Measurements from ENCODE around the gene PPM1B.
"Not testable (repeated sequence)": the region's sequence is repeated elsewhere in the genome, so short reads cannot be mapped to it uniquely, and the experiment has no call there.

The PPM1B gene
- total RNA-seq: 23.8 to 28.4 reads per million in 2 experiments

DNA sequence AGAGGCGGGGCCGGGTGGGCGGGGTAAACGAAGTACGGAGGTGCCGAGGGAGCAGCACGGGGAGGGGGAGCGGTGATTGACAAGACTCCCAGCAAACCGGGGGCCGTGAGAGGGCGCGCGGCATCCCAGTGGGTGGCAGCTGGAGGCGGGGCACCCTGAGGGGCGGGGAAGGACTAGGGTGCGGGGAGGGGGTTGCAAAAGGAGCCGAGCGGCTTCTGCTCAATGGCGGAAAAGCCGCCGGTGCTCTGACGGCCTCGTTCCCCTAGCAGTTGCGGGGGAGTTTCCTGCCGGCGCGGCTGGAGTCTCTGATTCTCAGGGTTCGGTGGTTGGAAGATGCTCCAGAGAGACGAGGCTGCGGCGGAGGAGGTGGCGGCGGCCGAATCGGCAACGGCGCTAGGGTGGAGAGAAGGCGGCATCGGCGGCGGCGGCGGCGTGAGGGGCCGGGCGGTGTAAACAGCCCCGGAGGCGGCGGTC, at the start of gene PPM1B:
Gene PPM1B (plus strand): TSS at position 195 of the 474 bp plus-strand sequence. CDS start 32,325 bp downstream, outside the sequence.
- peak; percentile 100 for DNase-seq (ENCODE audit: low read depth)

DNA sequence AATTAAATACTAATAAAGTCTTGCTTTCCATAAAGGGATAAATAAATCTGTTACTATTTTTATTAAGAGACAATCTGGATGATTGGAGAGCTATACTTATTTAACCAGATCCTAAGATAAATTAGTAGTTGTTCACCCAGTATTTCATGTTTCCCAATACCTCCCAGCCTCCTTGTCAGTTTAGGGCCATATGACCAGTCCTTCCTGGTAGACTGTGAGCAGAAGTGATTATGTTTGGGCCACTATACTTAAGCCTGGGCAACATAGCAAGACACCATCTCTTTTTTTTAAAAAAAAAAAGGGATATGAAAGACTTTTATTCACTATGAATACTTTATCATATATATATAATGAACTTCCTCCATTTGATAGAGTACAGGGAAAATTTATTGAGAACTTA, 48.8 kb upstream of the PPM1B start:
- DNase-seq (ENCODE audit: low read depth): no peak

- DNase-seq (ENCODE audit: low read depth): no peak
These were observed 48.2 kb upstream of the PPM1B start for GRCh38 chr2:44120428-44120827.

DNA sequence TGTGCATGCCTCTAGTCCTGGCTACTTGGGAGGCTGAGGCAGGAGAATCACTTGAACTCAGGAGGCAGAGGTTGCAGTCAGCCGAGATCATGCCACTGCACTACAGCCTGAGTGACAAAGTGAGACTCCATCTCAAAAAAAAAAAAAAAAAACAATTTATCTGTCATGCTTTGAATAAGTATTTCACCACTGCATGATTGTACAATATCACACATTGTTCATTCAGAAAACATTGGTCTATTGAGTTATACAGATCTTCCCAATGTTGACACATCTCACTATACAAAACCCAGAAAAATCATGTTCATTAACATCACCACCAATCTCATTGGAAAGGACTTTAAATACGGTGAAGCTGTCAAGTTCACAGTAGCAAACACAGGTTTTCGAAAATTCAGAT, 46.8 kb upstream of the PPM1B start:
- no peak for DNase-seq (ENCODE audit: low read depth)

DNA sequence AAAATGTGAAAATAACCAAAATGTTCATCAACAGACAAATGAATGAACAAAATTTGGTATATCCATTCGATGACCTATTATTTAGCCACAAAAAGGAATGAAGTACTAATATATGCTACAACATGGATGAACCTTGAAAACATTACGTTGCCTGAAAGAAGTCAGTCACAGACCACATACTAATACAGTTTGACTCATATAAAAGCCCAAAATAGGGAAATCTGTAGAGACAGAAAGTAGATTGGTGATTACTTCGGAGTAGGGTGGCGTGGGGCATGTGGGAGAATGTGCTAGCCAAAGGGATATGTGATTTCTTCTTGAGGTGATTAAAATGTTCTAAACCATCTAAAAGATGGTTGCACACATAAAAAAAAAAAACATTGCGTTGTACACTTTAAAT, 44.2 kb upstream of the PPM1B start:
- DNase-seq (ENCODE audit: low read depth): no peak

GRCh38 chr2:44126106-44126797, 42.4 kb upstream of the PPM1B start:
- no peak for DNase-seq (ENCODE audit: low read depth)

DNA sequence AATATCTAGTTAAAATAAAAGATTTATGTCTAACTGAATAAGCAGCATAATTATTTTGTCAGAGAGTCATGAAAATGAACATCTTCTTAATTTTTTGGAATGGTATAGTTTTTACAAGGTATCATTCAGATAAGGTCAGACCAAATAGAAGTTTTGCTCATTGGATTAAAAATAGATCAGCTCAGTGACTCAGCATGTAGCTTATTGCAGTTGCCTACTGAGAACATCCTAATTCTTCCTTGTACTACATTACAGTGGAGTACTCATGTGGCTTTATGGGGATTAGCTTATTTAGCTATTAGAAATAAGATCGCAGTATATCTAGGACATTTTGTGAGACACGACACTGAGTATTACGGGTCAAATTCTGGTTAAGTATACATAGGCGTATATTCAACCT, 38.2 kb upstream of the PPM1B start:
- no peak for DNase-seq (ENCODE audit: low read depth)

GRCh38 chr2:44131177-44131576, 37.5 kb upstream of the PPM1B start:
- no peak for DNase-seq (ENCODE audit: low read depth)

DNA sequence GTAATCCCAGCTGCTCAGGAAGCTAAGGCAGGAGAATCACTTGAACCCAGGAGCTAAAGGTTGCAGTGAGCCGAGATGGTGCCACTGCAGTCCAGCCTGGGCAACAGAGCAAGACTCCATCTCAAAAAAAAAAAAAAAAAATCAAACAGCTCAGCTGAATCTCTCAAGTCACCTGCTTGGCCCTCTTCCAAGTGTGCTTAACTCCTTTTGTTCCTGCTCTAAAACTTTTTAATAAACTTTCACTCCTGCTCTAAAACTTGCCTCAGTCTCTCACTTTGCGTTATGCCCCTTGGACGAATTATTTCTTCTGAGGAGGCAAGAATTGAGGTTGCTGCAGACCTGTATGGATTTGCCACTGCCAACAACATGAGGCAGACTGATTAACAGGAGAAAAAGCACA, 35.1 kb upstream of the PPM1B start:
- not testable (repeated sequence) for DNase-seq (ENCODE audit: low read depth)

- DNase-seq (ENCODE audit: low read depth): no peak
These were observed 33.8 kb upstream of the PPM1B start for GRCh38 chr2:44134848-44135247.

DNA sequence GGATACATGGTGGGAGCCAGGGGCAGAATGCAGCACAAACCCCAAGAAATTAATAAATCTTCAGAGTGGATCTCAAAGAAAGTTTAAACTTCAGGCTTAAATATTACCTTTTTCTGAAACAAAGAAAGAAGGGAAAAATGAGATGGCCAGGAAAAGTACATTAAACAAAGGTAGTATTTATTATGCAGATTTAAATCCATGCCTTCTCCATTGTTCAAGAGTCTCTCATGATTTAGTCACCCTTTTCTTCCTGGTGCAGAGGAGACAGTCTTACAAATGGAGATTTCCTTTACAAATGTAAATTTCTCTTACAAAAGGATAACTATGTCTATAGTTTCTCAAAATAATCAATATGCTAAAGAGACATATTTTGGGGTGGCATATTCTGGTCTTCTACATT, 33.4 kb upstream of the PPM1B start:
- DNase-seq (ENCODE audit: low read depth): no peak

DNA sequence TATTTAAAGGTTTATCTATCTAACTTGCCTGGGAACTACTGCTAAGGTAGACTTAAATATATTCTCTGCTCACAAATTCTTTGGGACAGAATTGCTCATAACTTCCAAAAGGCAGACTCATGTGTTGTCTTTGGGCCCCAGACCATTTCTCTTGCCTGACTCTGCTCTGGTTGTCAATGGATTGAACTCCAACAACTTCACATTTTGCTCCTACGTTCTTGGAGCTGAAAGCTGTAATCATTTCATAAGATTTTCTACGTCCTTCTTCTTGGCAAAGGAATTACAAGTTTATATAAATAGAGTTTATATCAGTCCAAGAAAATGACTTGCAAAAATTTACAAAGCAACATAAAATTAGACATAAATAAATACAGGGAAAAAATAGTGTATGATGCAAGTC, 32.9 kb upstream of the PPM1B start:
- DNase-seq (ENCODE audit: low read depth): no peak

GRCh38 chr2:44136252-44136651, 32.4 kb upstream of the PPM1B start:
- DNase-seq (ENCODE audit: low read depth): no peak

- DNase-seq (ENCODE audit: low read depth): no peak
These were observed 31.6 kb upstream of the PPM1B start for GRCh38 chr2:44137048-44137447.

- no peak for DNase-seq (ENCODE audit: low read depth)
These were observed 30.7 kb upstream of the PPM1B start for GRCh38 chr2:44137872-44138551.

DNA sequence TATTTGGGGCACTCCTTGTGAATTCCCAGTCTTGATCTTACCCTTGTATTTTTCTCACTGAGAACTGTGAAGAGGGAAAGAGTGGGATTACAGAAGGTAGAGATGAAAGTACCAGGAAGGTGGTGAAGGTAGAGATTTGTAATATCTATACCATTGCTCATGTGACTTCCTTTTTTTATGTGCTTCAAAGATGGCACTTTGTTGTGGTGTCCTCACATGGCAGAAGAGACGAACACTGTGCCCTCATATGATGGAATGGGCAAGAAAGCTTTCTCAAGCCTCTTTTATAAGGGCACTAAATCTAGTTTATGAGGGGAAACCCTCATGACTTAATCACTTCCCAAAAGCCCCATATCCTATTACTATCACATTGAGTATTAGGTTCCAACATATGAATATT, 28.9 kb upstream of the PPM1B start:
- no peak for DNase-seq (ENCODE audit: low read depth)

- no peak for DNase-seq (ENCODE audit: low read depth)
These were observed 26.4 kb upstream of the PPM1B start for GRCh38 chr2:44142306-44142705.

DNA sequence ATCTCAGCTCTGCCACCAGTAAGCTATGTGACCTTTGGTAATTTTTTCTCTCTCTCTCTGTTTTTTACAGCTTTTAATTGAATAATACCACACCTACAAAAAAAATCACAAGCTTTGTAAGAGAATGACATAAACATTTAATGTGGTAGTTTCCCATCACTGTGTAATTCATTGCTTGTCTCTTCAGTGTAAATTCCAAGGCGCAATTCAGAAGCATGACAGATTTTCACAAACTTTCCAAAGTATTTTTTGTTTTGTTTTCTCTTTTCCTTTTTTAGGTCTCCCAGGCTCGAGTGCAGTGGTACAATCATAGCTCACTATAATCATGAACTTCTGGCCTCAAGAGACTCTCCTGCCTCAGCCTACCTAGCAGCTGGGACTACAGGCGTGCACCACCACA, 25.0 kb upstream of the PPM1B start:
- no peak for DNase-seq (ENCODE audit: low read depth)

GRCh38 chr2:44148999-44149398, 19.7 kb upstream of the PPM1B start:
- DNase-seq (ENCODE audit: low read depth): no peak

DNA sequence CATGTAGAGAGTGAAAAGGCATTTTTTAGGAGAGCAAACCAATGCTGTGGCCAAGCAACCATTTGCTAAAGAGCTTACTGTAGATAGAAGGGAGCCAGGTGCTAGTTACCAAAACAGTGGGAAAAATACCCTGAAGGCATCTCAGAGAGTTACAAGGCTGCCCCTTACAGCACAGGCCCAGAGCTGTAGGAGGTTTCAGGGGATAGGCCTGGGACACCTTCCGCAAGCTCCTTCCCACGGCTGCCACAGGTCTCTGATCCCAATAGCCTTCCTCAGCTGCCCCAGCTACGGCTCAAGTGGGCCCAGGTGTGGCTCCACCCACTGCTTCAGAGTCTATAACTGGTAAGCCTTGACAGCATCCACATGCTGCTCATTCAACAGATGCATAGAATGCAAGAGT, 18.2 kb upstream of the PPM1B start:
- no peak for DNase-seq (ENCODE audit: low read depth)

- DNase-seq (ENCODE audit: low read depth): no peak
These were observed 15.6 kb upstream of the PPM1B start for GRCh38 chr2:44152865-44153669.

GRCh38 chr2:44155666-44156446, 12.8 kb upstream of the PPM1B start:
- DNase-seq (ENCODE audit: low read depth): no peak

Measured in T follicular helper cell (primary cell).